Esophagus (tissue), 2 donors: Measurements from ENCODE around the gene JUP. TPM values are rescaled to one million over a fixed set of nuclear protein-coding genes. Genes with fewer than 3 reads are reported as not detected.
A peak's percentile ranks its signal among the peaks of the same experiment; 100 is the strongest.

Experiments
- H3K27ac ChIP-seq, 2 donors: one replicate each; pipeline ENCODE4 v1.5.1; 2013; ENCODE audit warnings: low read depth in 2 of 2, mild to moderate bottlenecking in 2 of 2, inconsistent platforms in 1 of 2, low read length in 1 of 2, moderate library complexity in 1 of 2
- H3K27me3 ChIP-seq, 2 donors: one replicate each; pipeline ENCODE4 v1.6.1; 2013; ENCODE audit warnings: low read length in 2 of 2, control low read depth in 1 of 2, mild to moderate bottlenecking in 1 of 2; ENCODE audit not compliant: insufficient read depth in 2 of 2, control insufficient read depth in 1 of 2
- H3K36me3 ChIP-seq, 2 donors: one replicate each; pipeline ENCODE4 v1.6.1; 2013; ENCODE audit warnings: low read length in 1 of 2; ENCODE audit not compliant: control insufficient read depth in 2 of 2, insufficient read depth in 2 of 2
- H3K4me1 ChIP-seq, 2 donors: one replicate each; pipeline ENCODE4 v1.6.1; 2013; ENCODE audit warnings: low read length in 1 of 2; ENCODE audit not compliant: control insufficient read depth in 2 of 2, insufficient read depth in 2 of 2
- H3K4me3 ChIP-seq, 2 donors: one replicate each; pipeline ENCODE4 v1.5.1; 2013; ENCODE audit warnings: low read length in 2 of 2, mild to moderate bottlenecking in 2 of 2, low read depth in 1 of 2, moderate library complexity in 1 of 2
- H3K9me3 ChIP-seq, 2 donors: one replicate each; pipeline ENCODE4 v1.6.1; 2013; ENCODE audit warnings: mild to moderate bottlenecking in 2 of 2, low read depth in 1 of 2, low read length in 1 of 2, moderate library complexity in 1 of 2; ENCODE audit not compliant: control insufficient read depth in 2 of 2, insufficient read depth in 1 of 2
- WGBS, 2 donors: extraction: QIAGEN DNeasy Blood & Tissue Kit; methylation state at CpG; one replicate each; pipeline ENCODE4 v1.1.7; 2013; 5-methylcytosine and 5-hydroxymethylcytosine counted together
- polyA plus RNA-seq, 2 donors: library from polyadenylated mRNA; stranded (reverse); fragments of 200-250 nt; gene quantifications; one replicate each; pipeline ENCODE4 v1.2.3, GENCODE V29; 2013
- donor health status: healthy with polysubstance abuse.
- donor health status: Bipolar disorder and iron deficiency.

Gene JUP
- polyA plus RNA-seq, 2 donors, result 445 to 752 TPM

- Histone ChIP-seq H3K4me3 (no peak overlapping the region), H3K36me3 (peaks cover 8 to 69% of the 10 kb centered on the region in 2 donors), H3K27me3 (no peaks in the 10 kb centered on the region), H3K9me3 (no peaks in the 10 kb centered on the region), H3K4me1 (peaks cover 0 to 5% of the 10 kb centered on the region in 2 donors), H3K27ac (no peak overlapping the region)
Observed at GRCh38 chr17:41766135-41766534, 20.4 kb downstream of the JUP start.

GRCh38 chr17:41763327-41763726 is 23.2 kb downstream of the JUP start:
- no peaks in the 10 kb centered on the region for H3K27me3 ChIP-seq
- H3K4me1 ChIP-seq, result no peaks in the 10 kb centered on the region
- 87 to 90% methylated on average over 8 of the region's 8 CpGs for WGBS, 2 donors
- peak overlapping the region in 1 of 2 donors; percentile 77 for H3K27ac ChIP-seq
- no peak overlapping the region for H3K4me3 ChIP-seq
- peaks cover 17 to 65% of the 10 kb centered on the region in 2 donors for H3K36me3 ChIP-seq
- H3K9me3 ChIP-seq, result no peaks in the 10 kb centered on the region

DNA sequence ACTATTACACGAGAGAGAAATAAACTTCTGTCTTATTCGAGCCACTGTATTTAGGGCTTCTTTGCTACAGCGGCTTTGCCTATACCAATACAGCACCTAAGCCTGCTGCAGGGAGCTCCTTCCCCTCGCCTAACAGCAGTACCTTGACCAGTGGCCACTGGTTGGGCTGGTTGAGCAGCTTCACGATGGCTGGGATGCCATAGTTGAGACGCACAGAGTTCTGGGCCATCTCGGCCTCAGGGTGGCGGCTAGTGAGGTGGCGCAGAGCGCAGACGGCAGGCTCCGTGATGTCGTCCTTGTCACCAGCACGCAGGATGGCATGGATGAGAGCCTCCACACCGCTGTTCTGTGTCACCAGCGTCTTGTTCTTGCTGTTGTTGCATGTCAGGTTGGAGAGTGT is 23.7 kb downstream of the JUP start:
- no peaks in the 10 kb centered on the region for H3K27me3 ChIP-seq
- H3K4me3 ChIP-seq, result no peak overlapping the region
- H3K9me3 ChIP-seq, result no peaks in the 10 kb centered on the region
- H3K4me1 ChIP-seq, result no peaks in the 10 kb centered on the region
- 92 to 93% methylated on average over 16 of the region's 16 CpGs for WGBS, 2 donors
- peak overlapping the region in 1 of 2 donors; percentile 77 for H3K27ac ChIP-seq
- peaks cover 18 to 67% of the 10 kb centered on the region in 2 donors for H3K36me3 ChIP-seq

- Histone ChIP-seq H3K27me3 (no peaks in the 10 kb centered on the region), H3K36me3 (peaks cover 14 to 67% of the 10 kb centered on the region in 2 donors), H3K4me3 (no peak overlapping the region), H3K4me1 (no peaks in the 10 kb centered on the region), H3K9me3 (no peaks in the 10 kb centered on the region), H3K27ac (no peak overlapping the region)
- WGBS, 2 donors, result 90% methylated on average over 6 of the region's 6 CpGs
Observed at GRCh38 chr17:41762391-41762790, 24.1 kb downstream of the JUP start.

- Histone ChIP-seq H3K4me1 (no peaks in the 10 kb centered on the region), H3K4me3 (no peak overlapping the region), H3K36me3 (peaks cover 17 to 71% of the 10 kb centered on the region in 2 donors), H3K27ac (peak overlapping the region in 1 of 2 donors; percentile 56), H3K27me3 (no peaks in the 10 kb centered on the region), H3K9me3 (no peaks in the 10 kb centered on the region)
- 86 to 88% methylated on average over 6 of the region's 6 CpGs for WGBS, 2 donors
Observed at GRCh38 chr17:41760878-41761277, 25.6 kb downstream of the JUP start.

GRCh38 chr17:41758601-41759000 is 27.9 kb downstream of the JUP start:
- Histone ChIP-seq H3K9me3 (no peaks in the 10 kb centered on the region), H3K36me3 (peaks cover 21 to 72% of the 10 kb centered on the region in 2 donors)
- WGBS, 2 donors, result 77% methylated on average over 9 of the region's 9 CpGs

GRCh38 chr17:41754066-41754465 is 32.4 kb downstream of the JUP start:
- Histone ChIP-seq H3K36me3 (peaks cover 12 to 48% of the 10 kb centered on the region in 2 donors), H3K27ac (no peak overlapping the region), H3K4me1 (peaks cover 0 to 3% of the 10 kb centered on the region in 2 donors), H3K4me3 (no peak overlapping the region), H3K27me3 (no peaks in the 10 kb centered on the region), H3K9me3 (no peaks in the 10 kb centered on the region)
- WGBS, 2 donors, result 73 to 80% methylated on average over 12 of the region's 12 CpGs

More at GRCh38 chr17:41758601-41759000, 27.9 kb downstream of the JUP start:
- Histone ChIP-seq H3K27ac (no peak overlapping the region), H3K4me1 (peaks cover 0 to 3% of the 10 kb centered on the region in 2 donors), H3K27me3 (no peaks in the 10 kb centered on the region), H3K4me3 (no peak overlapping the region)

DNA sequence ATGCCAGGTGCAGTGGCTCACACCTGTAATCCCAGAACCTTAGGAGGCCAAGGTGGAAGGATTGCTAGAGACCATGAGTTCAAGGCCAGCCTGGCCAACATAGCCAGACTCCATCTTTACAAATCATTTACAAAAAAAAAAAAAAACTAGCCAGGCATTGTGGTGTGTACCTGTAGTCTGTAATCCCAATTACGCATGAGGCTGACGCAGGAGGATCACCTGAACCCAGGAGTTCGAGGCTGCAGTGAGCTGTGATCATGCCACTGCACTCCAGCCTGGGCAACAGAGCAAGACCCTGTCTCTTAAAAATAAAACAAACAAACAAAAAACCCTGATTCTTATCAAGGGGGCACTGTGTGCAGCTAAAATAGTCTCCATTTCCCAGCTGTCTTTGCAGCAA is 35.2 kb downstream of the JUP start:
- 76 to 80% methylated on average over 3 of the region's 3 CpGs for WGBS, 2 donors
- peaks cover 7 to 29% of the 10 kb centered on the region in 2 donors for H3K36me3 ChIP-seq
- no peaks in the 10 kb centered on the region for H3K27me3 ChIP-seq
- H3K27ac ChIP-seq, result no peak overlapping the region
- peaks cover 0 to 3% of the 10 kb centered on the region in 2 donors for H3K4me1 ChIP-seq
- no peaks in the 10 kb centered on the region for H3K9me3 ChIP-seq
- H3K4me3 ChIP-seq, result no peak overlapping the region

DNA sequence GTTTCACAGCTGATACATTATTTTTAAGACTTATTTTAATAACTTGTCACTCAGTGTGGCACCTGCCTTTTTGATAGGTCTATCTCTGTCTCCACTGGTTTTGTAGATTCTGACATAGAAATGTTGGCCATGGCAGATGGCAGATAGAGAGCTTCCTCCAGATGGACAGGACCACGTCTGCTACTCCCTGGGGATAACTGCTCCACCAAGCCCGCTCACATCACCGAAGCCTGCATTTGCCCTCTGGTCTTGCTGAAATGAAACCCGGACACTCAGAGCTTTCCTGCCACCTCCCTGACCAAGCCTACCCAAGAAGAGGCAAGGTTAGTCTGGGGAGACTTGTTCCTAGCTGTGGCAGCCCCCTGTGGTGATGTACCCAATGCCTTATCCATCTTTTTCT is 35.6 kb downstream of the JUP start:
- WGBS, 2 donors, result 73 to 83% methylated on average over 4 of the region's 4 CpGs
- Histone ChIP-seq H3K36me3 (peaks cover 5 to 26% of the 10 kb centered on the region in 2 donors), H3K27ac (no peak overlapping the region)

DNA sequence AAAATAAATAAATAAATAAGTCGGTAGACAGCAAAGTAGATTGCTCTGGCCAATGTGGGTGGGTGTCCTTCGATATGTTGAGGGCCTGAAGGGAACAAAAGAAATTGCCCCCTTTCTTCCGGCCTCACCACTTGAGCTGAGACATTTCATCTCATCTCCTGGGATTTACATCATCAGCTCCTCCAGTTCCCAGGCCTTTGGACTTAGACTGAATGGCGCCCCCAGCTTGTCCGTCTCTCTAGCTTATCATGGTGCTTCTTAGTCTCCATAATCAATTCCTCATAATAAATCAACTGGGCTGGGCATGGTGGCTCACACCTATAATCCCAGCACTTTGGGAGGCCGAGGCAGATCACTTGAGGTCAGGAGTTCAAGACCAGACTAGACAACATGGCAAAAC is 38.2 kb downstream of the JUP start:
- 88% methylated on average over 6 of the region's 6 CpGs for WGBS, 2 donors
- Histone ChIP-seq H3K4me1 (no peaks in the 10 kb centered on the region), H3K4me3 (no peak overlapping the region), H3K27me3 (no peaks in the 10 kb centered on the region), H3K36me3 (peaks cover 0 to 4% of the 10 kb centered on the region in 2 donors), H3K9me3 (no peaks in the 10 kb centered on the region), H3K27ac (no peak overlapping the region)

More for the DNA sequence above, 35.6 kb downstream of the JUP start:
- H3K27me3 ChIP-seq, result no peaks in the 10 kb centered on the region
- no peak overlapping the region for H3K4me3 ChIP-seq
- peaks cover 0 to 3% of the 10 kb centered on the region in 2 donors for H3K4me1 ChIP-seq
- H3K9me3 ChIP-seq, result no peaks in the 10 kb centered on the region
